NCI-H1436 treated with DMSO at 0.1 percent for 48 hours (cell line): ENCODE results near the gene ERI3.

Experiments used
- DNase-seq: peaks from one replicate; lab custom pipeline; 2025; lab: John Stamatoyannopoulos, UW

ERI3 gene

DNA sequence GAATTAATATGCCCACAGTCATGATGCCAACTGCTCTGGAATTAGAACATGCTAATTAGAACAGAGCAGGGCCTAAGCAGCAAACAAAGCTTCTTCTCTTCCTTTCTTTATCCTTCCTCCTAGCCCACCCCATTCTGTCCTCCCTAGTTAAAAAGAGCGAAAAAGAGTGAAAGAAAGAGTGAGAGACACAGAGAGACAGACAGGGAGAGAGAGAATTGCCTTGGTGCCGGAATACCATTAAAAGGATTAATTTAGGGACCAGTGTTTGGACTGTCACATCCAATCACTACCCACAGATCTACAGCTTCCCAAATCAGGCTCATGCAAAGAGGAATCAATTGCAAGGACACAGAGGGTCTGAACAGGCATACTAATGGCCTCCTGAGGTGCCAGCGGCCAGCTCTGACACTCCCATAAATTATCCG lies 7.0 kb downstream of the ERI3 start:
- no peak for DNase-seq

DNA sequence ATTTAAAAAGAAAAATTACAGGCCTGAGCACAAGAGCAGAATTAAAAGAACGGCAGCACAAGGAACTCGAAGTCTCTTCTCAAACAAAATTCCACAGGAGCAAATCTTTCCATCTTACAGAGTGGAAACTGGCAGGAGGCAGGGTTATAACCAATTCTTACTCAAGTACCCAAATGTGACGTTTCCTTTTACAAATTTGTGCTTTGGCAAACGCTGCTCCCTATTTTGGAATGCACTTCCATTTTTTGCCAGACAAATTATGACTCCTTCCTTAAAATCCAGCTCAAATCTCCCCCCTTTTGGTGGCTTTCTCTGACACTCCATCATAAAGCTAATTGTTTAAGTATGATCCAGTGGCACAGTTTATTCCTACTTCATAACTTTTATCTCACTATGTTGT lies 7.8 kb downstream of the ERI3 start:
- DNase-seq = no peak

DNA sequence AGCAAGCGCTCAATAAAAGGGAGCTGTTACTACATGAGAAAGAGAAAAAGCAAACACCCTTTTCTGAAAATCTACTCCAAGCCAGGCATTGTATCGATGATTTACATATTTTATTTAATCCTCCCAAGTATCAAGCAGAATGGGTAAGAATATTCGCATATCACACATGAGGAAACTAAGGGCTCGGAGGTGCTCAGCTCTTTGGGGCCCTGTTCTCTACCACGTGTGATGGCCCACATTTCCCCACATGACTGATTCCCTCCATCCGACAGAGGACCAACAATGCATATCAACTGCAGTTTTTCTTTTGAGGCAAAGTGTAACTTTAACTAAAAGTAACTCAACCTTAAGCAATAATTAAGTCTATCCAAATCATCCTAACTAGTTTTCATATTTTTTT lies 8.2 kb downstream of the ERI3 start:
- no peak for DNase-seq

DNA sequence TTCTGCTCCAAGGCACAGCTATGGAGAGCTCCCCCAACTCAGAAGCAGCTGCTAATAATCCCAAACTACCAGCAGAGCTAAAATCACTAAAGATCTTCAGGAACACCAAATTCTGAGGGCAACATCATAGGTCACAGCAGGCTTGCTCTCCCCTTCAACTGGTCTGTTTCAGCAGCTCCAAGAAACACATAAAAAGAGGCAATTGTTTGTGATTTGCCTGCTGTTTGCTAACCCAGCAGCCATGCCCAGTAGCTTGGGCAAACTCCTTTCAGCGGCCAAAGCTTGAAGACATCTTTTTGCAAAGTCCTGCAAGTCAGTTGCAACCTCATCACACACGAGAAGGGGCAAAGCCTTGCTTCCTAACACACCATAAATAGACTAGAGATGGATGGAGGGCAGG lies 8.9 kb downstream of the ERI3 start:
- DNase-seq = no peak

DNA sequence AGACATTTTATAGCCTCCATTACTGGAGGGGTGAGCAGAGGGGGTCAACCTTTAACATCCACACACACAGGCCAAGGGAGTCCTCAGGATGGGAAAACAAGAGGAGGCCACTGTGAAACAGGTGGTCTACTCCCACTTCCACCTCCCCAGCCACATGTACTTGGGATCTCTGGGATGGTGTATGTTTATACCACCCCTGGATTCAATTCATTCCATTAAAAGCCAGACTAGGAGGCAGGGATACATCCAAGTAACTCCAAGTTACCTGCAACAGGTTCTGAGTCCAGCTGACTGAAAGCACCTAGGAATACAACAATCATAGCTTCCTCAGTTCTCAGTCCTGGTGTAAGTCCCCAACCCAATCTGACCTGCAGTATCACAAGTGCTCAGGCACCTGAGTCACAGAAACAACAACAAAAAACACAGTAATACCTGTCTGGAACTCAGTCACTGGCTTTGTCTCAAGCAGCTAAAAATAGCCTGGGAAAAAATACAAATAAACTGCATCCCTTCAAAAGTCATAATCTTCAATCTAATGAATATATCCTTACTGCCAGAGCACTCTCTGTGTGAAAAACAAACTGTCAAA lies 9.8 kb downstream of the ERI3 start:
- DNase-seq = no peak

DNA sequence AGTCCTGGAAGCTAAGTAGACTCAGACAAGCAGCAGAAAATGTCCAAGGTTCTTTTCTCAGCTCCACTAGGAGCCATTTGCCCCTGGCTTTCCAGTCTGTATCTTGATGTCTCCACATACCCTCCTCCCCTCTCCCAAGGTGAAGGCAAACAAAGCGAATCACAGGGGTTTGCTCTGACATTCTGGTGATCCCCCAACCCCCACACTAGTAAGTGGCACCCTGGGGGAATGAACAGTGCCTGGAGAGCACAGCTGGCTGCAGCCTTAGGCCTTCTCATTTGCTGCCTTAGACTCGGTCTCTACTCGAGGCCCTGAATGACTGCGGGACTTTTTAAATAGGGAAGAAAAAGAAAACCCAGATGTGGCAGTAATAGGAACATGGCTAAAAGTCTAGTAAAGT lies 15.3 kb downstream of the ERI3 start:
- DNase-seq = no peak

DNA sequence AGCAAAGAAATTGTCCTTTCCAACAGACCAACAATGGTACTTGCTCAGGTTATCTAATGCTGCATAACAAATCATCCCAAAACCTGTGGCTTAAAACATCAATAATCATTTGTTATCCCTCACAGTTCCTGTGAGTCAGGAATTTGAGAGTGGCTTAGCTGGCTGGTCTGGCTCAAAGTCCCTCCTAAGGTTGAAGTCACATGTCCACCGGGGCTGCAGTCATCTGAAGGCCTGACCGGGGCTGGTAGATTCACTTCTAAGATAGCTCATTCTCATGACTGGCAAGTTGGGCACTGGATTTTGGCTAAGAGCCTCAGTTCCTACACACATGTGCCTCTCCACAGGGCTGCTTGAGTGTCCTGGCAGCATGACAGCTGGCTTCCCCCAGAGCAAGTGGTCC lies 16.9 kb downstream of the ERI3 start:
- no peak for DNase-seq

DNA sequence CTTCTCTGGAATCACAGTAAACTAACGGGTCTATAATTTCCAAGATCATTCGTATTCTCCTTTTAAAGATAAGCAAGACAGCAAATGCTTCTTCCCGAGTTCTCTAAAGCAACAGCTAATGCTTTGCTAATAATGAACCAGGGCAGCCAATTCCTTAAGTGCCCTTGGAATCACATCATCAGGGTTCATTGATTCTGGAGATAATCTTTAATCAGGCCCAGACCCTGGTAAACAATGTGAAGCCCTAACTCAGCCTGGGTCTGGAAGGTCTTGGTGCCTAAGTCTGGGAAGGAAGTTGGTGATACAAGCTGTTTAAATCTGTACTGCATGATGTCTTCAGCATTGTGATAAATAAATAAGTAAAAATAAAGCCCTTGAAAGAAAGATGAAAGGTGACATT lies 18.4 kb downstream of the ERI3 start:
- no peak for DNase-seq

DNA sequence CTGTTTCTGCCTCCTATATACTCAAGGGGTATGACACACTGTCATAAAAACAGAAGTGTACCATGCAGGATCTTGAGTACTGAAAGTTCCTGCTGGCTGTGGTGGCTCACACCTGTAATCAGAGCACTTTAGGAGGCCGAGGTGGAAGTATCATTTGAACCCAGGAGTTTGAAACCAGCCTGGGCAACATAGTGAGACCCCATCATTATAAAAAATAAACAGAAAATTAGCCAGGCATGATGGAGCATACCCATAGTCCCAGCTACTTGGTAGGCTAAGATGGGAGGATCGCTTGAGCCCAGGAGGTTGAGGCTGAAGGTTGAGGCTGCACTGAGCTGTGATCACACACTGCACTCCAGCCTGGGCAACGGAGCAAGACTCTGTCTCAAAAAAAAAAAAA lies 20.1 kb downstream of the ERI3 start:
- no peak for DNase-seq

DNA sequence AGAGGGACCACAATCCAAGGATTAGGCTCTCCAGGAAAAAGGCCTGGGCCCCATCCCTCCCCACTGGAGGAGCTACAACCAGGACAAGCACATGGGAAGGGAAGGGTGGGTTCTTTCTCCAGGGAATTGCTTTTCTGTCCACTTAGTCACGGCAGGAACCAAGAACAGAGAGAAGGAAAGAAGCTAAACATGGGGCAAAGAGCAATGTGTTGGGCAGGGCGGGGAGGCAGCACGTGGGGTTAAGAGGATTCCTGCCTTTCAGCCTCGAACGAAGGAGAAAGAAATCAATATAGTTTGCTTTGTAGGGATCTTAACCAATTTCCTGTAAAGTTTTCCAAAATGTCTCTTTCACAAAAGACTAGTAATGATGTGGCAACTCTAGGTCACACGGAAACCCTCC lies 21.7 kb downstream of the ERI3 start:
- no peak for DNase-seq

DNA sequence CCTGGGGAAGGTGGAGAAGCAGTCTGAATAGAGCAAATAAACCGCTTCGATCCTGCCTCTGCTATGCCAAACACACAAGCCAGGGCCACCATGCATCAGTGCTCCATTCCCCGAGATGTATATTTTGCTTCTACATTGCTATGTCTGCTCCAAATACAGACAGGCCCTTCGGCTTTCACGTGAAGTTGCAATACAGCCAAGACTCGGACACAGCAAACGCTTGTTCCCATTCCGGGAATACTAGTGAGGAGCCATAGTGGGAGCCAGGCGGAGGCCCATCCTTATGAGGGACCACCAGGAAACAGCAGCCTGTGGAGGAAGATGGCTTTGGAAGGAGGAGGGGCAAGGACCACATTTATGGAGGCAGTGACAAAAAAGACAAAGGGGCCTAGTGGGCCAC lies 22.6 kb downstream of the ERI3 start:
- no peak for DNase-seq

DNA sequence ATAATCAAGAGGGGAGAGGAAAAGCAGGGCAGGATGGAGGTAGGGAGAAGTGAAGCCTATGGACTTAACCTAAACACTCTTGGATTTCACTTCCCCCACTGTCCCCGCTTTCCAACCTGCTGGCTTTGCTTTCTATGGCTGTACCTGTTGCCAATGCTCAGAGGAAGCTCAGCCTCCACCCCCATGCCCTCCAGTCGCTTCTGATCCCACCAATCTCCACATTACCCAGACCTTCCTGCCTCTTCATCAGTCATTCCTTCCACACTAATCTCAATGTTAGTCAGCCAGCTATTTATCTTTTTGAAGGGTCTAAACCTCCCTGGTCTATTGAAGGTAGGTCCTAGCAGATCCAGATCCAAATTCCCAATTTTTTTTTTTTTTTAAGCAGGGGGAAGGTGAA lies 24.1 kb downstream of the ERI3 start:
- no peak for DNase-seq

DNA sequence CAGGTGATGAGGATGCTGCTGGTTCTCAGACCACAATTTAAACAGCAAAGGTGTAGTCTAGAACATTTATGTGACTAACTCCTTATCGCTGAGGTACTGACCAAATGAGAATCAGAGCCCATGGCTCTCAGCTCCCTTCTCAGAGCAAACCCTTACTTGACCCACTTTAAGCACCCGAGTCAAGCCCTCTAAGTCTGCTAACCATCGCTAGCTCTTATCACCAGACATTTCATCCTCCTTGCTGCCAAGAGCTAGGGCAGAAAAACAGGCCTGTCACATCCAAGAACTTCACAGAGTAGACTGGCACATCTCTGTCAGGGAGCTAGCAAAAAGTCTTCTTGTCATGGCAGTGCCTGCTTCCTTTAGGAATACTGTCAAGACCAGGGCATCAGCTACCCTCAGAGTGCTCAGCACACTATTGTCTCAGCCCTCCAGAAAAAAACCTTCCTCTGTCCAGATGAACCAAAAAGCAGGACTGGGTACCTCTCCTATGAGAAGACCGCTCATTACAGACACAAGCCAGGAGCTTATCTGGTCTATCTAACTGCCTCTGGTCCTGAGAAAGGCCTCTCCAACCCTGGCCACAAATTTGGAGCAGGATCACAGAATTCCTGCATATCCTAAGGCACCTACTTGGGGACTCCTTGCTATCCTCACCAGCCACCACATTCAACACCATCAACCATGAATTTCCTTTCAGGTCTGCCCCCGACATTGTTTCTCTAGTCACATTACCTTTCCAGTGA lies 26.2 kb downstream of the ERI3 start:
- DNase-seq = no peak

DNA sequence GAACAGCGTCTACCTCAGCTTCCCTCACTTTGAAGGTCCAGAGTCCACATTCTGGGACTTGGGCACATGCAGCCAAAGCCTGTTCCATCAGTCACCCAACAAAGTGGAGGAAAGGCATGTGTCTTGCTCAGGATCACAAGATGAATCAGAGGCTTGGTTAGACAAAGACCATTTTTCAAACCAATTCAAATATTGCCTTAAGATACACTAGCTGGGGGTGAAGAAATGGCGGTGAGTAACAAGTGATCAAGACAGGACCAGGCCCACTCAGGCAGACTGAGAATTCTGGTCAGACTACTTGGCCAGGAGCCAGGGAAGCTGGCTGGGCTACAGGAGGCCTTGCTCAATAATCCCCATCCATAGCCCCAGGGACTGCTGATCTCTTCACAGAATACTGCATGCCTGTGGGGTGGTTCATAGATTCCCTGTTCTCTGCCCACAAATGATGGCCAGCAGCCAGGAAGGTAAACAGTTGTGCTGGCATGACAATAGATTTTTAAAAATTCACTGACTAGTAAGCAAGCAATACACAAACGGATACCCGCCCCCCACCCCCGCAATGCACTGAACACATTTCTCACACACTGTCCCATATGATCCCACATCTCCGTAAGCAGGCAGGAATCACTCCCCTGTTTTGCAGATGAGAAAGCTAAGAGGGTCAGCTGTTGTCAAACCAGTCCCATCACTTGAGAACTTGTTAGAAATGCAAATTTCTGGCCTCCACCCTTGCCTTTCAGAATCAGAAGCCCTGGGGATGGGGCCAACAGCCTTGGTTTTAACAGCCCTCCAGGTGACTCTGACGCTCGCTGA lies 27.2 kb downstream of the ERI3 start:
- no peak for DNase-seq

DNA sequence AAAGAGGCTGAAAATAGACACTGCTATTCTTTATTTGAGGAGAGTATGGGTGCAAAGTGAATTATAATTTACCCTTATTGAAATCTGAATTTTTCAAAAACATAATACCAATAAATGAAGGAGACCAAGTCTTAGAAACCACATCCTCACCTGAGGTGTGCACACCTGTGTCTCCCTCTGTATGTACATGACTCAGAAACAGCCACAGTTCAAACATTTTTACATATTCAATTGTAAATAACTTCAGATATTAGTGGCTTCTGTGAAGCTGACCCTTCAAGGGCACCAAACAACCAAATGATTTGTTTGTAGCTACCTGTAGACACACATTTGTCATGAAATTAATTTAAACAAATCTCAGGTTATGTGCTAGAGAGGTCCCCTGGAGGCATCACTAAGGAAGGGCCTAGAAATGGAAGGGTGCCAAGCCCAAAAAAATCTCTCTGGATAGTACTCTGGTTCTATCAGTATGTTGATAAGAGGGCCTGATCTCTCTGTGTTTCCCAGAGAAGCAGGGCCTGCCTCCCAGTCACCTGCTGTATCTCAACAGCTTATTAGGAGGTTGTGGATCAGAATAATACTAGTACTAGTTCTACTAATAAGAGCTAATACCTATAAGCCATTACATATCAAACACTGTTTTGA lies 28.1 kb downstream of the ERI3 start:
- DNase-seq = no peak

DNA sequence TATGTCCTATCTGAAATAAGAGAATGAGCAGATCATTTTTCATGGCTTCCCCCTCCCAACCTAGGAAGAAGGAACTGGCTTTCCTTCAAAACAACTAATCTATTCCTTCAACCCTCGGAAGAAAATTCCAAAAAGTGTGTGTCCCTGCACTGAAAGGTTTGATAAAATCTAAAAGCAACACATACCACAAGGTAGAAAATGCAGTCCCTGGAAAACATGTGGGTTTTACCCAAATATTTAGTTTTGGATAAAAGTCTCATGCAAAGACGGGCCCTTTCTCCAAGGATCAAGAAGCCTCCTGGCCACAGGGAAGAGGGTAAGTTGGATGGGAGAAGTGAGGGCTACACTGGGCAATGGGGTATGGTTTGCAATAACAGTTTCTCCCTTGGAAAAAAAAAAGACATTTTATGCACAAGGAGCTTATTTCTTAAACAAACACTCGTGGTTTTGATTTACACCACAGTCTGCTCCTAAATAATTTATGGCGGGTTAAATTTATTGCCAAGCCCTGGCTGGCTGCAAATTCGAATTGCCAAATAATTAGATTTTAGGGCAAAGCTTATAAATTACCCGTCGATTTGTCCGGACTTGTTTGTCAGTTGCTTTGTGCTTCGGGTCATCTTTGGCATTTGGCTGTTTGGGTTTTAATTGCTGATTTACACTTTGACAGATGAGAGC lies 28.9 kb downstream of the ERI3 start:
- no peak for DNase-seq

DNA sequence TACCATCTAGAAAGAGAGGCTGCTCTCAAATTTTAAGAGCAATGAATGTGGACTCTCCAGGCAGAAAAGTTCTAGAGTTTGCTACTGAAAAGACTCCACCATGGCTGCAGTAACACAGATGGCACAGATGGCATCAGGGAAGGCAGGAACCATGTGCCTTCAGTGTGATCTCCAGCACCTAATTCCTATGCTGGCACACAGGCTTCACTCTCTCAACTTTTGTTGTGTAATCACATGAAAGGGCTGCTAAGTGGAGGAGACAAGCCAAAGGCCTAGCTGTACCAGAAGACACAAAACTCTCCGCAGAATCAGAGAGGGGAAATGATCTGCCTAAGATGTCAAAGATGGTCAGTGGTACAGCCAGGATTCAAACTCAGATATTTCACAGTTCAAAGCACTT lies 31.1 kb downstream of the ERI3 start:
- DNase-seq = no peak

DNA sequence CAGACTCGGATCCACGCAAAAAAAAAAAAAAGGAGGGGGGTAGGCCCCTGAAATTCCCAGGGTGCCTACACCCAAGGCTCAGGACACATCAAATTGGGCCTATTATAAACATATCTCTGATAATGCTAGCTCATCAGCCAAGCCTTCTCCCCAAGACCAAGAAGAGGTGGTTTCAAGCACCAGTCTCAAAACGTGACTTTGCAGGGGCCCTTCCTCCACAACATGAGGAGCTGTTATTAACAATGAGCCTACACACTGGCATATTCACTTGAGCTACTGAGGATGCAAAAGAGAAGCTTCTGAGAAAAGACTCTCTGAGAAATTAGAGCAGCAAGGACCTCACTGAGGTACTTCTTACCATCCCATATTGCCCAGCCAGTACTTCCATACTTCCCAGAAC lies 32.7 kb downstream of the ERI3 start:
- DNase-seq = no peak

DNA sequence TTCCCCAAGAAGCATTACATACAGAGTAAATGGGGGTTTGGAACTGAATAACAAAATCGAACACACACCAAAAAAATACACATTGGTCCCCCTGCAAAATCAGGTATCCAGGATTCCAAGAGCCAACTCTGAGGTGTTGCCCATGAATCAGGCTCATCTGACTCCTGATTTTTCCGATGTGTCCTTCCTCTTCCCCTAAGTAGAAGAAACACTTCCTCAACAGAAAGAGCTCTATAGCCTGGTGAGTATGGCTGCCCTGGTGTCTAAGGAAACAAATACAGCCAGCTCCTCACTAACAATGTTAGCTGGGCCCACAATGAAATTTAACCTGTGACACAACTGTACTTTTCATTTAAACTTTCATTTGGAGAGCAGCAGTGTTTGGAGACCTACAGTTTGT lies 33.6 kb downstream of the ERI3 start:
- DNase-seq = no peak

DNA sequence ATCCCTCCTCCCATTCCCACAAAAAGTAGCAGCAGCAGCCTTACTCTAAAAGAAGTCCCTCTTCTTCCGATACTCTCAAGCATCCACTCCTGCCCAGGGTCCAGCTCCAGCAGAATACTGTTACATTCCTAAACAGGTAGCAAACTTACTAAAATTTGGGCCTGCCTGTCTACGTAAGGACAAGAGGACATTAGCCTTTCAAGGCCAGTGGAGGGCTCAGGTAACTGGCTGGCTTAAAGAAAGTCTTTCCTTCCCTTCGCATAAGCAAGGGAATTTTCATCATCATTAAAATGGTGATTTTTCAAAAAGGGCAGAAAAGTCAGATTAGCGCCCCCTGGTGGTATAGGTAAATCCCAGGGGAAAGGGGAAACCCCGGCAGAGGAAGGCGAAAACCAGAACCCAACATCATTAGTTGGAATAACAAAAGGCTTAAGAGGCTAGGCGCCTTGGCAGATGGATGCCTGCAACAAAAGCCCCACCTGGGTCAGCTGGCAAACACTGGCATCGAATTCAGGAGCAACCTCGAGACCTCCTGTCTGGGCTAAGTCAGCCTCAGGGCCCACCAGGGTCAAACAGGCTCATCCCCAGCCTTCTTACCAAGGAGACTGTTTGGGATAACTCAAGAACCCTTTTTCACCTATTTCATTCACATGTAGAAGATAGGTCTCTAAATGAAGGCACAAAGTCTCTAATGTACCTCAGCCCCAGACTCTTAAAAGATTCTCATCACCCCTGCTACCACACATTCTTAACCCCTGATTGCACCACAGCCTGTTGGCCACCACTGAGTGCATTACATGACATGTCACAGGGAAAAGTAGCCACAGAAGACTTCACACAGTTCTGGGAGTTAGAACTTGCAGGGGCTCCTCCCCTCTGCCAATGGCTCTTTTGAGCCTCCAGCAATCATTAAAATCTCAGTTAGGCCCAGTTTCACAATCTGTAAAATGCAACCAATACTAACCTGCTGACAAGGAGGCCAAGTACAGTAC lies 36.7 kb downstream of the ERI3 start:
- DNase-seq = no peak

DNA sequence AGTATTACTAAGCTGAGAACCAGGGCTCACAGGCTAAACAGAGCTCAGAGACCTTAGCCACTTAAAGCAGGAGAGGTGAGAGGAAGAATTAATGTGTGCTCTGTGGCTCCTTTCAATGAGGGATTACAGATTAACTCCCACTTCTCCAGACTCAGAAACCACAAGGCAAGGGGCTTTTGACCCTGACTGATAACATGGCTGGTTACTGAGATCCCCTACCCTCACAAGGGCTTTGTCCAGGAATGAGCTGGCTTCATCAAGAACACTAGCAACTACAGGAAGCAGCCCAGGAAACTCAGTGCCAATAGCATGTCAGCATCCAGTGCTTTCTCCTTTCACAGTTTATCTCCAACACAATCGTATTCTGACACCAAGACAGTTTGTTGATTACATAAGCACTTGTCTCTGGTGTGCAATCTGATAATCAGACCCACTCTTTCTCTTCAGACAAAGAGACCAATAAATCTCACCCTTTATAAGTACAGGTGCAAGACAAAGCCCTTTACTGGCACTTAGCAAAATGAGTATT lies 38.8 kb downstream of the ERI3 start:
- DNase-seq = peak; percentile 74
